ENCODE results near the gene FOS. TPM values are rescaled to one million over a fixed set of nuclear protein-coding genes. Genes with fewer than 3 reads are reported as not detected.

Gene FOS
- total and polyA plus RNA-seq, 2 of the 13 experiments (the other 11 are each of a cell fraction or from before 2014, with no cell fraction given): 15.9 to 24.2 TPM

- intact Hi-C loops (cut with micrococcal nuclease; ENCODE audit: unreplicated experiment) (loop anchor here (10.0 kb wide), 1 partner anchor 656 kb away; no protein-coding TSS in a partner anchor), in situ Hi-C loops (cut with HindIII; ENCODE audit: extremely low pct_ligation_motif_present, low pct_unique_long_range_greater_than_20kb) (no loop called here)
- H3K79me2 ChIP-seq (ENCODE audit: insufficient read depth, low read length): no peaks in the 10 kb centered on the region
- no peak overlapping the region for H3K4me2 ChIP-seq (ENCODE audit: low read depth, low read length)
- H3K9ac ChIP-seq (ENCODE audit: insufficient read depth, low read depth, low read length): no peak overlapping the region
- H3K27me3 ChIP-seq (ENCODE audit: control insufficient read depth in 1 of 2, insufficient read depth in 2 of 2, low read length in 2 of 2): peaks cover 1 to 33% of the 10 kb centered on the region in 2 experiments; a peak in 4 of 5 replicates
- no peak overlapping the region for H2AFZ ChIP-seq (ENCODE audit: low read length)
- no TSS peak for BruUV-seq (replicated peaks)
- no peak for ATAC-seq
- ChIA-PET CTCF (ENCODE audit: low intra/inter-chr PET ratio, low total read pairs) (no interaction called here), POLR2A (no interaction called here)
- no peaks in the 10 kb centered on the region for H4K20me1 ChIP-seq (ENCODE audit: insufficient read depth, low read length)
- no peak overlapping the region for H3K27ac ChIP-seq (ENCODE audit: extremely low read length, insufficient read depth, low read length)
- no peak overlapping the region for H3K4me3 ChIP-seq (replicated peaks in 1 of 3; ENCODE audit: insufficient read depth in 1 of 3, low read depth in 2 of 3, low read length in 3 of 3)
- FAIRE-seq: no peak
- DNase-seq (ENCODE audit: low spot score): no peak
- peaks cover 31% of the 10 kb centered on the region for H3K4me1 ChIP-seq (ENCODE audit: insufficient read depth, low read length)
- no peaks in the 10 kb centered on the region for H3K9me3 ChIP-seq (ENCODE audit: low read length)
- no peaks in the 10 kb centered on the region for H3K36me3 ChIP-seq (replicated peaks in 1 of 2; ENCODE audit: control insufficient read depth in 1 of 2, insufficient read depth in 2 of 2, low read length in 2 of 2)
- 48% methylated on average over 7 of the region's 11 CpGs for WGBS (ENCODE audit: low lambda C conversion rate)
- TF ChIP-seq THAP7 (CRISPR knock-in tag; IDR thresholded peaks at IDR 0.05) (no peak), RNF2 (conservative IDR thresholded peaks at IDR 0.05; ENCODE audit: low read depth) (no peak), ZNF652 (CRISPR knock-in tag; IDR thresholded peaks at IDR 0.05; ENCODE audit: borderline replicate concordance, low read depth) (no peak), MATR3 (CRISPR knock-in tag; IDR thresholded peaks at IDR 0.05) (no peak), NRL (CRISPR knock-in tag; IDR thresholded peaks at IDR 0.05; ENCODE audit: borderline replicate concordance) (no peak), ZFAT (CRISPR knock-in tag; conservative IDR thresholded peaks at IDR 0.05) (no peak), SIN3B (IDR thresholded peaks at IDR 0.05; ENCODE audit: low read length) (no peak), ZBTB4 (CRISPR knock-in tag; IDR thresholded peaks at IDR 0.05; ENCODE audit: borderline replicate concordance) (no peak), PAF1 (CRISPR knock-in tag; IDR thresholded peaks at IDR 0.05) (no peak), HMGXB3 (CRISPR knock-in tag; IDR thresholded peaks at IDR 0.05; ENCODE audit: borderline replicate concordance) (no peak), ARID3A (IDR thresholded peaks at IDR 0.05; ENCODE audit: low read depth, low read length) (no peak), ATF7-NPFF (CRISPR knock-in tag; IDR thresholded peaks at IDR 0.05; ENCODE audit: low read depth) (no peak), NCOA2 (CRISPR knock-in tag; IDR thresholded peaks at IDR 0.05) (no peak), ATAD3A (CRISPR knock-in tag; IDR thresholded peaks at IDR 0.05) (no peak), ZNF446 (CRISPR knock-in tag; IDR thresholded peaks at IDR 0.05) (no peak)
Observed at GRCh38 chr14:75238756-75239455, 39.7 kb upstream of the FOS start.
